ENCODE measurements around the gene C1orf226.

- TF ChIP-seq CSRNP3 (CRISPR knock-in tag; IDR thresholded peaks at IDR 0.05) (no peak), ZC3H10 (CRISPR knock-in tag; IDR thresholded peaks at IDR 0.05) (no peak), PATZ1 (CRISPR knock-in tag; IDR thresholded peaks at IDR 0.05; ENCODE audit: borderline replicate concordance) (no peak)
These were observed 8.4 kb downstream of the C1orf226 start for GRCh38 chr1:162389971-162390370.

Data from SK-N-SH treated with all-trans-retinoic acid at 6 μM for 48 hours (cell line).